ENCODE results near the gene ZSCAN25. TPM values are rescaled to one million over a fixed set of nuclear protein-coding genes. Genes with fewer than 3 reads are reported as not detected.

The ZSCAN25 gene
- total RNA-seq, 1 donor from 2014 or later, result 16.5 TPM

DNA sequence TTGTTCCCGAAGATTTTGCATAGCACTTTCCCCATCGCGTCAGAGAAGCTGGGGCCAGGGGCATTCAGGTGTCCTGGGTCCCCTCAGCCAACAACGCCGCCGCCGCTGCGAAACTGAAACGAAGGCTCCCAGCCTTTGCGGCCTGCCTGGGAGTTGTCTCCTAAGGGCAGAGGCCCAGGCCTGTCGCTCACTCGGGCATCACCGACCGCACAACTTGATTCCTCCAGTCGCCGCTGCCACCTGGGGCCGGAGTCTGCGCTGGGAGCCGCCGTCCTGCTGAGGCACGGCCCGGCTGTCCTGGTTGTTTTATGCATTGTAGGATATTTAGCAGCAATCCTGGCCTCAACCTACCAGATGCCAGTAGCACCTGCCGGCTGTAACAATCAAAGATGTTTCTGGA lies 22.0 kb downstream of the ZSCAN25 start:
- DNase-seq (no peak), ATAC-seq (no peak)
- TF ChIP-seq, protein P1, sequence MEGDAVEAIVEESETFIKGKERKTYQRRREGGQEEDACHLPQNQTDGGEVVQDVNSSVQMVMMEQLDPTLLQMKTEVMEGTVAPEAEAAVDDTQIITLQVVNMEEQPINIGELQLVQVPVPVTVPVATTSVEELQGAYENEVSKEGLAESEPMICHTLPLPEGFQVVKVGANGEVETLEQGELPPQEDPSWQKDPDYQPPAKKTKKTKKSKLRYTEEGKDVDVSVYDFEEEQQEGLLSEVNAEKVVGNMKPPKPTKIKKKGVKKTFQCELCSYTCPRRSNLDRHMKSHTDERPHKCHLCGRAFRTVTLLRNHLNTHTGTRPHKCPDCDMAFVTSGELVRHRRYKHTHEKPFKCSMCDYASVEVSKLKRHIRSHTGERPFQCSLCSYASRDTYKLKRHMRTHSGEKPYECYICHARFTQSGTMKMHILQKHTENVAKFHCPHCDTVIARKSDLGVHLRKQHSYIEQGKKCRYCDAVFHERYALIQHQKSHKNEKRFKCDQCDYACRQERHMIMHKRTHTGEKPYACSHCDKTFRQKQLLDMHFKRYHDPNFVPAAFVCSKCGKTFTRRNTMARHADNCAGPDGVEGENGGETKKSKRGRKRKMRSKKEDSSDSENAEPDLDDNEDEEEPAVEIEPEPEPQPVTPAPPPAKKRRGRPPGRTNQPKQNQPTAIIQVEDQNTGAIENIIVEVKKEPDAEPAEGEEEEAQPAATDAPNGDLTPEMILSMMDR (IDR thresholded peaks at IDR 0.05), result no peak
- Histone ChIP-seq H3K4me1 (no peaks in the 10 kb centered on the region), H3K36me3 (peaks cover 9% of the 10 kb centered on the region), H3K4me3 (no peak overlapping the region), H3K9me3 (no peaks in the 10 kb centered on the region), H3K27ac (no peak overlapping the region), H3K27me3 (ENCODE audit: low read depth) (no peaks in the 10 kb centered on the region)
- intact Hi-C loops (cut with DNase I), result no loop called here

GRCh38 chr7:99639267-99639666 lies 22.5 kb downstream of the ZSCAN25 start:
- Histone ChIP-seq H3K36me3 (peaks cover 4% of the 10 kb centered on the region), H3K9me3 (no peaks in the 10 kb centered on the region), H3K27ac (no peak overlapping the region), H3K4me1 (no peaks in the 10 kb centered on the region), H3K27me3 (ENCODE audit: low read depth) (no peaks in the 10 kb centered on the region), H3K4me3 (no peak overlapping the region)
- ATAC-seq, result no peak
- intact Hi-C loops (cut with DNase I), result no loop called here
- no peak for DNase-seq
- TF ChIP-seq, protein P1 (IDR thresholded peaks at IDR 0.05), result no peak

GRCh38 chr7:99642027-99642426 lies 25.3 kb downstream of the ZSCAN25 start:
- TF ChIP-seq, protein P1 (IDR thresholded peaks at IDR 0.05), result no peak
- Histone ChIP-seq H3K9me3 (no peaks in the 10 kb centered on the region), H3K27ac (no peak overlapping the region), H3K4me3 (no peak overlapping the region), H3K27me3 (ENCODE audit: low read depth) (no peaks in the 10 kb centered on the region), H3K36me3 (no peaks in the 10 kb centered on the region), H3K4me1 (no peaks in the 10 kb centered on the region)
- no peak for ATAC-seq
- no peak for DNase-seq
- intact Hi-C loops (cut with DNase I), result no loop called here

- intact Hi-C loops (cut with DNase I), result no loop called here
- DNase-seq (no peak), ATAC-seq (no peak)
- no peaks in the 10 kb centered on the region for H3K36me3 ChIP-seq
- no peaks in the 10 kb centered on the region for H3K27me3 ChIP-seq (ENCODE audit: low read depth)
- no peaks in the 10 kb centered on the region for H3K9me3 ChIP-seq
- H3K27ac ChIP-seq, result no peak overlapping the region
- no peak overlapping the region for H3K4me3 ChIP-seq
- TF ChIP-seq, protein P1 (IDR thresholded peaks at IDR 0.05), result no peak
- no peaks in the 10 kb centered on the region for H3K4me1 ChIP-seq
Observed at GRCh38 chr7:99643464-99643863, 26.7 kb downstream of the ZSCAN25 start.

DNA sequence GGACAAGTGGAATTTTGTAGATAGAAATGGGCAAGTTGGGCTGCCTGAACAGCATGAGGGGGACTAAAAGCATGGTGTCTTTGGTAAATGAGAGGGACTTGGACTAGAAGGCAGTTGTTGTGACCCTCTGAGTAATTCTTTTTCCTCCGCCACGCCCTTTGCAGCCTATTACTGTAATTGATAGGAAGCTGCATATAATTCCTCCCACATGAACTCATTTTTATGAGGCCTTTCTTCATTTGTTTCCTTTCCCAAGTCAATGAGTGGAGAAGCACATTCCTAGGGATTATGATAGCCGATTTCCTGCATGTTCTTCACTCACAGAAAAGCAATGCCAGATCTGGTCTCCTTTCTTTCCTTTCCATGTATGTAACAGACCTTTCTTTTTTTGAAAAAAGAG lies 27.7 kb downstream of the ZSCAN25 start:
- DNase-seq, result no peak
- Histone ChIP-seq H3K27me3 (ENCODE audit: low read depth) (no peaks in the 10 kb centered on the region), H3K36me3 (no peaks in the 10 kb centered on the region), H3K4me1 (no peaks in the 10 kb centered on the region), H3K4me3 (no peak overlapping the region), H3K27ac (no peak overlapping the region), H3K9me3 (no peaks in the 10 kb centered on the region)
- TF ChIP-seq, protein P1 (IDR thresholded peaks at IDR 0.05), result no peak
- ATAC-seq, result no peak
- intact Hi-C loops (cut with DNase I), result no loop called here

DNA sequence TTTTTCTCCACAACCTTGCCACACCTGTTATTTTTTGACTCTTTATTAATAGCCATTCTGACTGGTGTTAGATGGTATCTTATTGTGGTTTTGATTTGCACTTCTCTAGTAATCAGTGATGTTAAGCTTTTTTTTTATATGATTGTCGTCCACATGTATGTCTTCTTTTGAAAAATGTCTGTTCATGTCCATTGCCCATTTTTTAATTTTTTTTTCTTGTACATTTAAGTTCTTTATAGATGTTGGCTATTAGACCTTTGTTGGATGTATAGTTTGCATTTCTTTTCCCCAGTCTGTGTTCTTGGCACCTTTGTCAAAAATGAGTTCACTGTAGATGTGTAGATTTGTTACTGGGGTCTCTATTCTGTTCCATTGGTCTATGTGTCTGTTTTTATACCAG lies 28.8 kb downstream of the ZSCAN25 start:
- ATAC-seq (no peak), DNase-seq (no peak)
- Histone ChIP-seq H3K27ac (no peak overlapping the region), H3K4me3 (no peak overlapping the region), H3K36me3 (no peaks in the 10 kb centered on the region), H3K9me3 (no peaks in the 10 kb centered on the region), H3K27me3 (ENCODE audit: low read depth) (no peaks in the 10 kb centered on the region), H3K4me1 (no peaks in the 10 kb centered on the region)
- intact Hi-C loops (cut with DNase I), result no loop called here
- TF ChIP-seq, protein P1 (IDR thresholded peaks at IDR 0.05), result no peak

All from lower lobe of right lung (tissue), 2 donors.